Activated gamma-delta T cell treated with Interleukin-2 at 50 U/mL for 16 hours (primary cell): ENCODE measurements around the gene EMC10.
A peak's percentile ranks its signal among the peaks of the same experiment; 100 is the strongest.
"Not testable (repeated sequence)": the region's sequence is repeated elsewhere in the genome, so short reads cannot be mapped to it uniquely, and the experiment has no call there.

ENCODE experiments used
- DNase-seq: peaks from one replicate; pipeline ENCODE4 v3.0.0-alpha.2; 2020

EMC10 gene

DNA sequence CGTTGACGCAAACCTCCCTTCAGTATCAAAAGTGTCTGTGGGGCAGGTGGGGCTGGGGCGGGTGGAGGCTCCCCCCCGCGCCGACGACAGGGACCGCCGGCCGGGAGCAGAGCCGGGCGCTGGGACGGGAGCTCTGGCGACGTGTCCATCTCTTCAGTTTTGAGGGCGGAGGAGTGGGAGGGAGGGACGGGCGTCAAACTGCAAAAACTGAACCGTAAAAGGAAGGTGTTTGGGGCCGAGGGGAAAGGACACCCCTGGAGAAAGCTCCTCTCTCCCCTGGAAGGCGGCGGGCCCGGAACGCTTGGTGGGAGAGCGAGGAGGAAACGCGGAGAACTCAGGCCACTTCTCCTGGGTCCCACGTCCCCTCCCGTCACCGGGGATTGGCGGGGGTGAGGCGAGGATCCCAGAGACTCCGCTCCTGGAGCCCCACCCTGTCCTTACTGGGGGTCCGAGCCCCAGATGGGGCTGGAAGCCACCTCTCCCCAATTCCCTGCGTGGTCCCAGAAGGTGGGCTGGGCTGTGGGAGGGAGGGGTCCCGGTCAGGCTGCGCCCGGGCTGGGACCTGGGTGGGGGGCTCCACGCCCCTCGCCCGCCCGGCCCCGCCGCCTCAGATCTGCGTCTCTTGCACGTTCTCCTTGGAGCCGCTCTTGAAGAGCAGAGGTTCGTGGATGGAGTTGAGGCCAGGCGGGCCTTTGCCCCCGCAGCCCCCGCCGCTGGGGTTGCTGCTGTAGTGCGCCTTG, 40.8 kb downstream of the EMC10 start:
- no peak for DNase-seq

DNA sequence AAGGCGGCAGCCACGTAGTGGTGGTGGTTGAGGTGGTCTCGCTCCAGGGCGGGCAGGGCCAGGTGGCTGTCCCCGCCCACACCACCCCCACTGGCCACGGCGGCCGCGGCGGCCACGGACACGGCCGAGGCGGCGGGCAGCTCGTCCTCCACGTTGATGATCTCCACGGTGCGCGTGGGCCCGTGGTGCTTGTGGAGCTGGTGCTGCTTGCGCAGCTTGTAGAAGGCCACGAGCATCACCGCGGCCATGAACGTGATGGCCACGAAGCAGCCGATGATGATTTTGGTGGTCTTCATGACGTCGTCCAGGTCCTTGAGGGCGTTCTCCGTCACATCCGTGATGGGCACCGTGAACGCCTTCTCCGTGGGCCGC, 41.4 kb downstream of the EMC10 start:
- no peak for DNase-seq

DNA sequence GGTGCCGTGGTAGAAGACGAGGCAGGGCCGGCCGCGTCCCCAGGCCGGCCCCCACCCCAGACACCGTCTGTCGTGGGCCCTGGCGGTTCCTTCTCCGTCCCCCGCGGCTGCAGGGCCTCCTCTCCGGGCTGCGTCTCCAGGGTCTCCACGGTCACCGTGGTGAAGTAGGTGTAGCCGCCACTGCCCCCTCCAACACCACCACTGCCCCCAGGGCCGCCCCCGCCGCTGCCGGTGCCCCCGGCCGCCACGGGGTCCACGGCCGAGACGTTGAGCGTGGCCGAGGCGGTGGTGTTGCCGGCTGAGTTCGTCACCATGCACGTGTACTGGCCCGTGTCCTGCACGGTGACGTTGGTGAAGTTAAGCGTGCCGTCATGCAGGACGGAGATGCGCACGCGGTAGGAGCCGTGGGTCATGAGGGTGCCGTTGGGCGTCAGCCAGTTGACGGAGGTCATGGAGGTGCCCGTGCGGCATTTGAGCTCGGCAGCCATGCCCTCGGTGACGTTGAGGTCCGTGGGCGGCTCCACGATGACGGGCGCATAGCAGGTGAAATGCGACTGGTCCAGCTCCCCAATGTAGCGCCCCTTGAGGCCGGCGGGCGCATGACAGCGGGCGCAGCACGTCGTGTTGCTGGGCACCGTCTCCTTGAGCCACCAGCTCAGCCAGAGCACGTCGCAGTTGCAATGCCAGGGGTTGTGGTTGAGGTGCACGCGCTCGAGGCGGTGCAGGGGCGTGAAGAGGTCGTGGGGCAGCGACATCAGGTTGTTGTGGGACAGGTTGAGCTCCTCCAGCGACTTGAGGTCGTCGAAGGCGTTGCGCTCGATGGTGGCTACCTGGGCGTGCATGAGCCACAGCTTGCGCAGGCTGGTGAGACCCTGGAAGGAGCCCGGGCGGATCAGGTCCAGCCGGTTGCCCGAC, 42.0 kb downstream of the EMC10 start:
- no peak for DNase-seq

DNA sequence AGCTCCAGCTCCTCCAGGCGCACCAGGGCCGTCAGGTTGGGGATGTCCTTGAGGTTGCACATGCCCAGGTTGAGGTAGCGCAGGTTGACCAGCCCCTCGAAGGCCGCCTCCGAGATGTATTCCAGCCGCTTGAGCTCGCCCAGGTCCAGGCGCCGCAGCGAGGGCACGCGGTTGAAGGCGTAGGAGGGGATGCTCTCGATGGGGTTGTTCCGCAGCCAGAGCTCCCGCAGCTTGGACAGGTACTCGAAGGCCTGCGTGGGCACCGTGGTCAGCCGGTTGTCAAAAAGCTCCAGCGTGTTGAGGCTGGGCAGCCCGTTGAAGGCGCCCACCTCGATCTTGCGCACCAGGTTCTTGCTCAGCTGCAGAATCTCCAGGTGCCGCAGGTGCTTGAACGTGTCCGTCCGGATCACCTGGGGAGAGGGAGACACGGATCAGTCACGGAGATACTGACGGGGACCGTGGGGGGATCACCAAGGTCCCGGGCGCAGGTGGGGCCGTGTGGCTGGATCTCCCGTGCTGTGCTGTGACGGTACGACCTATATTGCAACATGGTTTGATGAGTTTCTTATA, 42.8 kb downstream of the EMC10 start:
- no peak for DNase-seq

DNA sequence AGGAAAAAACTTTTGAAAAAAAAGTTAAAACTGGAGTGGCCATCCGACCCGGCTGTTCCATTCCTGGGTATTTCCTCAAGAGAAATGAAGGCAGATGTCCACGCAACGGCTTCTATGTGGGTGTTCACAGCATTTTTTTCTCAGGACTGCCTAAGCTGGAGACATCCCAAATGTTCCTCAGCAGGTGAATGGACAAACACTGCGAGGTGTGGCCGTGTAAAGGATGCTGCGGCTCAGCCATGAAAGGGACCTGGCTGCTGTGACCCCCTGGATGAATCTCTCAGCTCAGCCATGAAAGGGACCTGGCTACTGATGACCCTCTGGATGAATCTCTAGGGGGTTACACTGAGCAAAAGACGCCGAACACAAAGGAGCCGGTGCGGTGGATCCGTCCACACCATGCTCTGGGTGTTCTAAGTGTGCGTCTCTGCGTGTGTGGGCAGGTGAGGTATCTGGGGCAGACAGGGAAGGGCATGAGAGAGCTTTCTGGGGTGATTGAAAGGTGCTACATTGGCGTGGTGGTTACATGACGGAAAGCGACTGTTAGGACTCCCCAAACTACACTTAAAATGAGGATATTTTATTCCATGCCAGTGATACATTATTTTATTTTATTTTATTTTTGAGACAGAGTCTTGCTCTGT, 44.6 kb downstream of the EMC10 start:
- DNase-seq, result no peak

DNA sequence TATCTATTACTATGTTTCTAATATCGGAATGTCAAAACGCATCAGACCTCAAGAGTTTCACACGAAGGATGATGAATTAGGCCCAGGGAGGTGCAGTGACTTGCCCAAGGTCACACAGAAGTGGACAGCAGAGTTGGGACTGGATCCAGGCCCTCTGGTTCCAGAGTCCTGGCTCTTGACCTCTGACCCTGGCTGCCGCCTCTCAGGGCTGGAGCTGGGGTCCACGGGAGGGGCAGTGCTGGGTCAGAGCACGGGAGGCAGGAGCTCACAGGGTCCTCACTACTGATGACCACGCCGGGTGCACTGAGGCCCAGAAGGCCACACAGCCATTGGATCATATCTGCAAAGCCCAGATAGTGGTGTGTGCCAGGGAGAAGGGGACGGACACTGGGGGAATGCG, 46.6 kb downstream of the EMC10 start:
- no peak for DNase-seq

DNA sequence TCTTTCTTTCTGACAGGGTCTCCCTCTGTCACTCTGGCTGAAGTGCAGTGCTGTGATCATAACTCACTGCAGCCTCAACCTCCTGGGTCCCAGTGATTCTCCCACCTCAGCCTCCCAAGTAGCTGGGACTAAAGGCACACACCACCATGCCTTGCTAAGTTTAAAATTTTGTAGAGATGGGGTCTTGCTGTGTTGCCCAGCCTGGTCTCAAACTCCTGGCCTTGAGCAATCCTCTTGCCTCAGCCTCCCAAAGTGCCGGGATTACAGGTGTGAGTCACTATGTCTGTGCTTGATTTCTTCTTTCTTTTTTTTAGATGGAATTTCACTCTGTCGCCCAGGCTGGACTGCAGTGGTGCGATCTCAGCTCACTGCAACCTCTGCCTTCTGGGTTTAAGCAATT, 51.7 kb downstream of the EMC10 start:
- DNase-seq, result not testable (repeated sequence)

DNA sequence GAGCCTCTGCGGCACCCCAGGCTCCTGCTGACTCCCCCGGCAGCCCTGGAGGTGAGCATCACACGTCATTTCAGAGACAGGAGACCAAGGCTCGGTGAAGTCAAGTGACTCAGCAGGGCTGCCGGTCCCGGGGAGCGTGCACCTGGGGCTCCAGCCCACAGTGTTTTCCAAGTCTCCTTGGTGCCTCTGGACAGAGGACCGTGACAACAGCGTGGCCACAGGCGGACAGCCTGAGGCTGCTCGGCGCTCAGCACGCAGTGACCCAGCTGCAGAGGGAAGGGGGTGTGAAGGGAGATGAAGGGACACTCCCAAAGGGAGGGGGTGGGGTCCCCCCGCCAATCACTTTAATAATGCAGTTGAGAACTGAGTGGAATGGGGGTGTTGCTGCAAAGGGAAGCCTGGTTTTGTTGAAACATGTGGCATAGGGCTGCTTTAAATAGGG, 54.9 kb downstream of the EMC10 start:
- no peak for DNase-seq

DNA sequence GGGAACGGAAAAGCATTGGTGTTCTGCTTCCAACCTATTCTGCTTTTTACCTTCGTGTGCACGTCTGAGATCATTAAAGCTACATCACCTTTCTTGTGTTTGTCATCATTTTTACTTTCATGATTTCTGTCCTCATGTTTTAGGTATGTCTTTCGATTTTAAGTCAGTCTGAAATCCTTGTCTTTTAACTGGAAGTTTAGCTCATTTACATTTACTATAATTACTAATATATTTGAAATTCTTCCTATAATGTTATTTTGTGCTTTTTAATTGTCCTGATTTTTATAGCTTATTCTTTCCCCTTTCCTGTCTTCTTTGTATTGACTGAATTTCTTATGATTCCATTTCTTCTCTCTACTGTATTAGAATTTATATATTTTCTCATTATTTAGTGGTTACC, 56.6 kb downstream of the EMC10 start:
- DNase-seq, result no peak

DNA sequence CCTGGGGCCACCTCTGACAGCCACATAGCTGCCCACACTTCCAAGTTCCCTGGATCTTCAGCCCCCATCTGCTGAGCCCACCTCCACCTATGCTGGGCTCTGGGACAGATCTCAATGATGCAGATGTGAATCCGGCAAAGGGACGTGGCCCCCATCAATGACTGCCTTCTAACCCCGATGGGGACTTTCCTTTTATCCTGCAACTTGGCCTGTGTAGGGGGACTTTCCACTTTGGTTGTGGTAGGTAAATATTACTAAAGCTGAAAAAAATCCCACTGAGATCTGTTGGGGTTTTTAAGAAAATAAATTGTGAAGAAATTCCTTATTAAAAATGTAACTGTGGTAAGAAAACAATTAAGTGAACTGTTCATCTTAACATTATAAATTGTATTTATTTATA, 58.2 kb downstream of the EMC10 start:
- no peak for DNase-seq

DNA sequence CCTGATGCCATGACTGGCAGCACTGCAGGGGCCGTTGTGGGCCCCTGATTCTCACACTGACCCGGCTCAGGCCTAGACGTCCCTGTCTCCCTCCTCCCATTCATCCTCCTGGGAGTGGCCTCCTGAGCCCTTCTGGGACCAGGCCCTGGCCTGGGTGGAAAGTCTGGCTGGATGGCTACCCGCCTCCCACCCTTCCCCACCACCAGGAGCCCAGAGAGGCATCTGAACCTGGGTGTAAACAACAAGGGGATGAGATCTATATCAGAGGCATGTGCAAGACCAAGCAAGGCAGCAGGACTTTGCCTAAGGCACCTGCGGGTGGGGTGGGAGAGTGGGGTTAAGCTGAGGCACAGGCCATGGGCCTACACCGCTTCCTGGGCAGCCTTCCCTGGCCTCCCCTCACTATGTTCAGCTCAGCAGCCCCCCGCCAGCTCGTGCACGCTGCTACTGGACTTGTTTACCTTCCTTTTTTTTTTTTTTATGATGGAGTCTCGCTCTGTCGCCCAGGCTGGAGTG, 59.4 kb downstream of the EMC10 start:
- DNase-seq, result no peak

DNA sequence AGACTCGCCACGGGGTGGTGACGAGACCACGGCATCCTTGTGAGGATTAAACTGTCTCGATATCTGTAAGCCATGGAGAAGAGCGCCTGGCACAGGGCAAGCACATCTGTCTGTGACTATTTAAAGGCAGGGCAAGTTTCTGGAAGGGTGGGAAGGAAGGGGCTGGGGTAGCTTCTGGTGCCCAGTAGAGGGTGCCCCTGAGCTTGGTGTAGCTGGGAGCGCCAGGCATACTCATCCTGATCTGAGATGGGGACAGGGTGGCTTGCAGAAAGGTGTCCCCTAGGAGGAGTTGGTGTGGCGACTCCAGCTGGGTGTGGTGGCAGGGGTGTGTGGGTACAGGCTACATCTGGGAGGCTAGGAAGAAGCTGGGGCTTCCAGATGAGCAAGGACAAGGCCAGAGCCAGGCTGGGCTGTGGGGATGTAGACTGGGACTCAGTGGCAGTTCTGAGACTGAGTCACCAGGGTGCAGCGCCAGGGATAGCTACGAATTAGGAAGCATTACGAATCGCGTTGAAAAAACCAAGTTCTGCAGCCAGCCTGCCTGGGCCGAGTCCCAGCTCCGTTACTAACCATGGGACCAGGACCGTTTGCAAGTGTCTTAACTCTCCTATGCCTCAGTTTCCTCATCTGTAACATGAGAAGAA, 60.5 kb downstream of the EMC10 start:
- DNase-seq, result no peak

DNA sequence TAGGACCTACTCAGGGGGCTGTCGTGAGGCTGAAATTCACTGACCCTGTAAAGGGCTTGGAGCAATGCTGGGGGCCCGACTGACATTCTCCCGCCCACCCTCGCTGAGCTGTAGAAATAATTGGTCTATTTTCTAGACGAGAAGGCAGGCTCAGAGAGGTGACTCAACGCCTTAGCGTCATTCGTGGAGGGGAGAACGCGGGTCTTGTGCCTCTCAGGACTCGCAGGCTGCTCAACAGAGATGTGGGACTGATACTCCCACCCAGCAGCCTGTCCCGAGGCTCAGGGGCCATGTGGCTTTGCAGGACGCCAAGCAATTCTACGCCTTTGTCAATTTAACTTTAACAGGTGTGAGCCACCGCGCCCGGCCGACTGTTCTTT, 61.0 kb downstream of the EMC10 start:
- no peak for DNase-seq

DNA sequence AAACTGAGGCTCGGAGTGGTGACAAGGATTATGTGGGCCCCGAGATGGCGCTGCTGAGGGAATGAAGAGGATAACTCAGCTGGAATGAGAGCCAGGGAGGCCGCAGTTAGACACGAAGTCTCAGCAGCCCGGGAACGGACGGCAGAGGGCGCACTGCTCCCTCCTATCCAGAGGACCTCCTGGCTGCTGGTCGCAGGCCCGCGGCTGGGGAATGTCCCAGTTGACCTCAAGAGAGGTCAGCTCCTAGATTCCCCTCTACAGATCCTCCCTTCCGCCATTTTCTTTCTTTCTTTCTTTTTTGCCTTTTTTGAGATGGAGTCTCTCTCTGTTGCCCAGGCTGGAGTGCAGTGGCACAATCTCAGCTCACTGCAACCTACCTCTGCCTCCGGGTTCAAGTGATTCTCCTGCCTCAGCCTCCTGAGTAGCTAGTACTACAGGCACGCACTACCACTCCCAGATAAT, 61.5 kb downstream of the EMC10 start:
- peak; percentile 54 for DNase-seq
